ENCODE data around the gene RNF187. TPM values are rescaled to one million over a fixed set of nuclear protein-coding genes. Genes with fewer than 3 reads are reported as not detected.
"Not testable (repeated sequence)": the region's sequence is repeated elsewhere in the genome, so short reads cannot be mapped to it uniquely, and the experiment has no call there.

The RNF187 gene
- total RNA-seq, 6 experiments from 2014 or later, result 110 to 143 (median 130) TPM

GRCh38 chr1:228465571-228466146, 21.5 kb upstream of the RNF187 start:
- Mint-ChIP-seq H3K27ac (no peak overlapping the region), H3K36me3 (ENCODE audit: low read depth) (peaks cover 5% of the 10 kb centered on the region; the same call in 1 of the 2 replicates), H3K4me1 (ENCODE audit: low read depth) (peaks cover 16% of the 10 kb centered on the region), H3K9me3 (no peaks in the 10 kb centered on the region; the same call in 1 of the 2 replicates), H3K27me3 (ENCODE audit: insufficient read depth) (peaks cover 65% of the 10 kb centered on the region), H3K4me3 (no peak overlapping the region)
- TF ChIP-seq, protein P1, sequence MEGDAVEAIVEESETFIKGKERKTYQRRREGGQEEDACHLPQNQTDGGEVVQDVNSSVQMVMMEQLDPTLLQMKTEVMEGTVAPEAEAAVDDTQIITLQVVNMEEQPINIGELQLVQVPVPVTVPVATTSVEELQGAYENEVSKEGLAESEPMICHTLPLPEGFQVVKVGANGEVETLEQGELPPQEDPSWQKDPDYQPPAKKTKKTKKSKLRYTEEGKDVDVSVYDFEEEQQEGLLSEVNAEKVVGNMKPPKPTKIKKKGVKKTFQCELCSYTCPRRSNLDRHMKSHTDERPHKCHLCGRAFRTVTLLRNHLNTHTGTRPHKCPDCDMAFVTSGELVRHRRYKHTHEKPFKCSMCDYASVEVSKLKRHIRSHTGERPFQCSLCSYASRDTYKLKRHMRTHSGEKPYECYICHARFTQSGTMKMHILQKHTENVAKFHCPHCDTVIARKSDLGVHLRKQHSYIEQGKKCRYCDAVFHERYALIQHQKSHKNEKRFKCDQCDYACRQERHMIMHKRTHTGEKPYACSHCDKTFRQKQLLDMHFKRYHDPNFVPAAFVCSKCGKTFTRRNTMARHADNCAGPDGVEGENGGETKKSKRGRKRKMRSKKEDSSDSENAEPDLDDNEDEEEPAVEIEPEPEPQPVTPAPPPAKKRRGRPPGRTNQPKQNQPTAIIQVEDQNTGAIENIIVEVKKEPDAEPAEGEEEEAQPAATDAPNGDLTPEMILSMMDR (IDR thresholded peaks at IDR 0.05), result no peak
- DNase-seq, result no peak

DNA sequence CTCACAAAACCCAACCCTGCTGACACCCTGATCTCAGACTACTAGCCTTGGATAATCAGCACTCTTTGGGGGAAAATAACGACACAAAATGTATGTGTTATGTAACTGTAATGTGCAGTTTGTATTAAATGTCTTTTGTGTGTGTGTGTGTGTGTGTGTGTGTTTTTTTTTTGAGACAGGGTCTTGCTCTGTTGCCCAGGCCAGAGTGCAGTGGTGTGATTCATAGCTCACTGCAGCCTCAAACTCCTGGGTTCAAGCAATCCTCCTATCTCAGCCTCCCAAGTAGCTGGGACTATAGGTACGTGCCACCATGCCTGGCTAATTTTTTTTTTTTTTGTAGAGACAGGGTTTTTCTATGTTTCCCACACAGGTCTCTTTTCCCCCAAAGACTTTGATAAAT, 19.0 kb upstream of the RNF187 start:
- H3K4me1 Mint-ChIP-seq (ENCODE audit: low read depth), result peaks cover 29% of the 10 kb centered on the region
- H3K4me3 Mint-ChIP-seq; H3K36me3 Mint-ChIP-seq (ENCODE audit: low read depth); H3K9me3 Mint-ChIP-seq; H3K27ac Mint-ChIP-seq; DNase-seq: not testable (repeated sequence)
- H3K27me3 Mint-ChIP-seq (ENCODE audit: insufficient read depth), result peaks cover 57% of the 10 kb centered on the region

- H3K4me3 Mint-ChIP-seq, result no peak overlapping the region
- peaks cover 45% of the 10 kb centered on the region for H3K27me3 Mint-ChIP-seq (ENCODE audit: insufficient read depth)
- H3K27ac Mint-ChIP-seq, result no peak overlapping the region
- H3K9me3 Mint-ChIP-seq, result no peaks in the 10 kb centered on the region; the same call in 1 of the 2 replicates
- TF ChIP-seq, protein P1 (IDR thresholded peaks at IDR 0.05), result no peak
- H3K4me1 Mint-ChIP-seq (ENCODE audit: low read depth), result peaks cover 26% of the 10 kb centered on the region
- peaks cover 4% of the 10 kb centered on the region; the same call in 1 of the 2 replicates for H3K36me3 Mint-ChIP-seq (ENCODE audit: low read depth)
- no peak for DNase-seq
Observed at GRCh38 chr1:228469413-228470162, 17.6 kb upstream of the RNF187 start.

- Mint-ChIP-seq H3K27me3 (ENCODE audit: insufficient read depth) (peaks cover 30% of the 10 kb centered on the region), H3K36me3 (ENCODE audit: low read depth) (no peaks in the 10 kb centered on the region), H3K27ac (no peak overlapping the region), H3K4me3 (no peak overlapping the region), H3K9me3 (no peaks in the 10 kb centered on the region), H3K4me1 (ENCODE audit: low read depth) (peaks cover 22% of the 10 kb centered on the region)
- TF ChIP-seq, protein P1 (IDR thresholded peaks at IDR 0.05), result no peak
- DNase-seq, result no peak
Observed at GRCh38 chr1:228471154-228471761, 15.9 kb upstream of the RNF187 start.

GRCh38 chr1:228471762-228472398, 15.3 kb upstream of the RNF187 start:
- Mint-ChIP-seq H3K36me3 (ENCODE audit: low read depth) (no peaks in the 10 kb centered on the region), H3K9me3 (no peaks in the 10 kb centered on the region), H3K4me1 (ENCODE audit: low read depth) (peaks cover 22% of the 10 kb centered on the region), H3K4me3 (no peak overlapping the region), H3K27me3 (ENCODE audit: insufficient read depth) (peaks cover 26% of the 10 kb centered on the region), H3K27ac (no peak overlapping the region)
- TF ChIP-seq, protein P1 (IDR thresholded peaks at IDR 0.05), result peak; percentile 75
- peak; percentile 21 for DNase-seq

Measured in HFFc6 (cell line).